Bronchial epithelial cell (primary cell): ENCODE data around the gene INTS3. TPM values are rescaled to one million over a fixed set of nuclear protein-coding genes. Genes with fewer than 3 reads are reported as not detected.

ENCODE experiments used
- DNase-seq: peaks from one replicate; pipeline ENCODE4 v3.0.0-alpha.2; 2010; ENCODE audit warnings: low read depth
- FAIRE-seq: peaks from 2 replicates; lab custom pipeline; 2011; peaks lifted over from hg19 to GRCh38; lab: Jason Lieb, UNC
- H3K27me3 ChIP-seq: 2 replicates; pipeline ENCODE4 v1.5.1; 2011; ENCODE audit warnings: low read length; ENCODE audit not compliant: control insufficient read depth, insufficient read depth
- H3K36me3 ChIP-seq: 2 replicates; pipeline ENCODE4 v1.5.1; 2011; ENCODE audit warnings: low read length; ENCODE audit not compliant: control insufficient read depth, insufficient read depth
- H3K4me3 ChIP-seq: 2 replicates; pipeline ENCODE4 v1.5.1; 2011; ENCODE audit warnings: mild to moderate bottlenecking, low read depth, low read length, control low read depth
- CTCF ChIP-seq: IDR thresholded peaks from 2 replicates; pipeline ENCODE4 v1.5.1; 2011; ENCODE audit warnings: mild to moderate bottlenecking, moderate library complexity, low read length, control low read depth, inconsistent platforms; ENCODE audit not compliant: insufficient read depth, severe bottlenecking
- total RNA-seq: library from RNA; depleted of rRNA; stranded (reverse); fragments of >200 nt; gene quantifications from 2 replicates; pipeline ENCODE4 v1.2.1, GENCODE V29; 2014

The INTS3 gene
- total RNA-seq, 1 donor from 2014 or later: 12.6 TPM

- peak; percentile 27 for TF ChIP-seq CTCF
- DNase-seq: no peak
- FAIRE-seq: no peak
- Histone ChIP-seq H3K4me3 (no peak overlapping the region), H3K27me3 (no peaks in the 10 kb centered on the region), H3K36me3 (peaks cover 22% of the 10 kb centered on the region)
These were observed 44.2 kb downstream of the INTS3 start for GRCh38 chr1:153771841-153772593.

GRCh38 chr1:153773096-153773921 lies 45.5 kb downstream of the INTS3 start:
- Histone ChIP-seq H3K36me3 (peaks cover 13% of the 10 kb centered on the region), H3K4me3 (no peak overlapping the region), H3K27me3 (no peaks in the 10 kb centered on the region)
- no peak for FAIRE-seq
- no peak for DNase-seq
- no peak for TF ChIP-seq CTCF

GRCh38 chr1:153774026-153774595 lies 46.3 kb downstream of the INTS3 start:
- peaks cover 10% of the 10 kb centered on the region for H3K36me3 ChIP-seq
- H3K27me3 ChIP-seq: no peaks in the 10 kb centered on the region
- no peak overlapping the region for H3K4me3 ChIP-seq
- FAIRE-seq: peak; percentile 80
- TF ChIP-seq CTCF: no peak
- DNase-seq: no peak

GRCh38 chr1:153774780-153775457 lies 47.1 kb downstream of the INTS3 start, which contains the start of gene SLC27A3:
Gene SLC27A3 (plus strand): TSS chr1:153775407. CDS start chr1:153775498, 91 bp downstream.
- Histone ChIP-seq H3K27me3 (no peaks in the 10 kb centered on the region), H3K4me3 (peak within 1 kb of the TSS; percentile 63), H3K36me3 (peaks cover 10% of the 10 kb centered on the region)
- no peak for FAIRE-seq
- peak; percentile 48 for DNase-seq
- no peak for TF ChIP-seq CTCF

- Histone ChIP-seq H3K27me3 (no peaks in the 10 kb centered on the region), H3K4me3 (peak overlapping the region; percentile 63), H3K36me3 (peaks cover 7% of the 10 kb centered on the region)
- no peak for FAIRE-seq
- DNase-seq: peak; percentile 53
- TF ChIP-seq CTCF: no peak
These were observed 47.8 kb downstream of the INTS3 start for GRCh38 chr1:153775458-153776327.
